HG02981 (cell line): Measurements from ENCODE around the gene FXR1.
A peak's percentile ranks its signal among the peaks of the same experiment; 100 is the strongest.
"Not testable (repeated sequence)": the region's sequence is repeated elsewhere in the genome, so short reads cannot be mapped to it uniquely, and the experiment has no call there.

ENCODE experiments used
- ATAC-seq: cut with Tn5 transposase; IDR thresholded peaks from one replicate; pipeline ENCODE4 v1.9.1; 2021; ENCODE audit warnings: mild to moderate bottlenecking, moderate library complexity; ENCODE audit not compliant: unreplicated experiment

Gene FXR1

GRCh38 chr3:180932819-180933218, 20.3 kb downstream of the FXR1 start:
- ATAC-seq, result no peak

GRCh38 chr3:180934638-180935037, 22.2 kb downstream of the FXR1 start:
- no peak for ATAC-seq

GRCh38 chr3:180940826-180941225, 28.4 kb downstream of the FXR1 start:
- no peak for ATAC-seq

GRCh38 chr3:180947761-180948390, 35.4 kb downstream of the FXR1 start:
- no peak for ATAC-seq

DNA sequence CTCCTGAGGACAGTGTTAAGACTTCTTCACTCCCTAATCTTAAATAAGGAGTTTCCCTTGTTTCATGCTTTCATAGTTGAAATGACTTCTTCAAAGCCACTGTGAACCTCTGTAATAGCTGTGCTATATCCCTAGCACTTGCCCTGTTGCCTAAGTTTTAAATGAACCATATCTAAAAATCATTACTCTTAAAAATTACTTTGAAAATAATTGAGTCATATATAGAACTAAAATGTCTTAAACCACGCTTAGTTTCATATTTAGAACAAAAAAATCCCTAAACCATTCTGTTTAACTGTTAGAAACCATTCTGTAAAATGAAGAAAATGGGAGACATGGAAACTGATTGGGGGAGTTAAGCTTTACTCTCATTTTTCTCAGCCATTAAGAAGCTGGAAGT, 47.2 kb downstream of the FXR1 start:
- peak; percentile 44 for ATAC-seq

DNA sequence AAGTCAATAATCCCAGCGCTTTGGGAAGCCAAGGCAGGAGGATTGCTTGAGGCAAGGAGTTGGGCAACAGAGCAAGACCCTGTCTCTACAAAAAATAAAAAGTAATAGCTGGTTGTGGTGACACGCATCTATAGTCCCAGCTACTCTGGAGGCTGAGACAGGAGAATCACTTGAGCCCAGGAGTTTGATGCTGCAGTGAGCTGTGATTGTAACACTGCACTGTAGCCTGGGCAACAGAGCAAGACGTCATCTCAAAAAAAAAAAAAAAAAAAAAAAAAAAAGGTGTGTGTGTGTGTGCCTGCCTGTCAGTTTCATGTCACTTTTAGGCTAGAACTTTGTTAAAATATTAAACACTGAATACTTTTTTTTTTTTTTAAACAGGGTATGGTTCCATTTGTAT, 48.6 kb downstream of the FXR1 start:
- ATAC-seq, result no peak

- ATAC-seq, result no peak
Measured at GRCh38 chr3:180961552-180961951, 49.1 kb downstream of the FXR1 start.

DNA sequence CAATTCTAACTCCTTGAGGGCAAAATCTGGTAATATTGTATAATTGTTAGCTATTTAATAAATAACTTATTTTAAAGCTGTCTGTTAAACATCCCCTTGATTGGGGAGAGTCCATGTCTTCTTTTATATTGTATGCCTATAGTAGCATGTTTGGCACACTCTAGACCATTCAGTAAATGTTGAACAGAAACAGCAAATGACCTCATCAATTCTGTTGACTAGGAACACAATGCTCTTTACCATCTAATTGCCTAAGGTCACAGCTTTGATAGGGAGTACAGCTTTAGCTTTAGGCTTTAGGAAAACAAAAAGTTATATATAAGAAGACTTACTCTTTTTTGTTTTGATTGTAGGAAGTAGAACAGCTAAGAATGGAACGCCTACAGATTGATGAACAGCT, 50.1 kb downstream of the FXR1 start:
- no peak for ATAC-seq

DNA sequence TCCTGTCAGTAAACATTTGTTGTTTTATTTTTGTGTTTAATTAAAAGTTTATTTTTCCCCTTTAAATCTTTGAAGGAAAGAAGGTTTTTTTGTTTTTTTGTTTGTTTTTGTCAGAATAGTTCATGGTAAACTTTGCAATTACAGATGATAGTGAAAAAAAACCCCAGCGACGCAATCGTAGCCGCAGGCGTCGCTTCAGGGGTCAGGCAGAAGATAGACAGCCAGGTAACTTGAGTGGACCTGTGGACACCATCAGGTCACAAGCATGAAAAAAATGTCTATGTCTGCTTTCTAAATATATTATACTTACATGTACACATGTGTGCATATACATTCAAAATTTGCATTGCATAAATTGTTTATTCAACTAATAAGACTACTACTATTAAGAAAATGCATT, 58.5 kb downstream of the FXR1 start:
- no peak for ATAC-seq

DNA sequence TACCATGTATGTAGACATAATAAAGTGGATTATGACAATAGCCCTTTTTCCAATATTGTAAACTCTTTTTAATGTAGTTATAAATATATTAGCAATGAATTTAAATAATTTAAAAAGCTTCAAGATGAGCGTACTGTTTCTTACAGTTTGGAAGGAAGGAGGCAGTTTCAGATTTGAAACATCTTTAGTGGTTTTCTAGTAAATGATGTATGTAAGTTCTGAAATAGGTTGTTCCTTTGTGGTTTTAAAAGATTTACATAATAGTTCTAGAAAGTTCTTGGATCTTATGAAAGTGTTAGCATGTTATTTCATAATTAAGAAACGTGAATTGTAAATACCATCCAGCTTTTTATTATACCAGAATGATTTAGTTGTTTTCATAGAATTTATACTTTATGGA, 61.1 kb downstream of the FXR1 start:
- ATAC-seq, result peak; percentile 61

- ATAC-seq, result no peak
Measured at GRCh38 chr3:180974286-180974685, 61.8 kb downstream of the FXR1 start.

DNA sequence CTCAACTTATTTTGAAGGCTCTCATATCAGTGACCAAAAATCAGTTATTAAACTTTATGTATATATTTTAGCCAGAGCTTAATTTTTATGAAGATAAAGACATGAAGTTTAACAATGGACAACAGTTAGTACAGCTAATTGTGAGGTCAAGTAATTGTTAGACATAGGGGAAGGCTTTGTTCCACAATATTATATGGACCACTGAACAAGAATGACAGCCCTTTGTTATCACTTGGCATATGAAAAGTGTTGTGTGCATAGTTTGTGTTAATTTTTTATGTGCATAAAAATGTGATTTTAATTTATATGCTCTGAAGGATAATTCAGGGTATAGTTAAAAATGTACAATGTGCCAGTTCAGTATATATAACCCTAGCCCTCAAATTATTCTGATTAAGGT, 65.0 kb downstream of the FXR1 start:
- ATAC-seq, result no peak

- ATAC-seq, result no peak
Measured at GRCh38 chr3:180979961-180980360, 67.5 kb downstream of the FXR1 start.

DNA sequence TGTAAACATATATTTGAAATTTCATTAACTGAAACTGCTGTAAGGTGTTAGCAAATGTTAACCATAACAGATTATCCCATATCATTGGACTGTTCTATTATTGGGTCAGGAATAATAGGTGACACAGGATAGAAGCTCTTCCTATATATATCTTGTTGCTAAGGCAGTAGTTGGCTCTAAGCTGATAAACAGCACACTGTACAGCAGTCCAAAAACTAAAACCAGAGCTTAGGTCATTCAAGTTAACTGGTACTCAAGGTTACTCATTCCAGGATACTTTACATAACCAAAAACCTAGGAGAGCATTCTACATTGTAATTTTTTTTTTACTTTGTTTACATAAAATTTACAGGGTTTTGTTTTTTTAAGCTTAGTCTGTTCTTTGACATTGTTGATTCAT, 68.1 kb downstream of the FXR1 start:
- ATAC-seq, result peak; percentile 55

DNA sequence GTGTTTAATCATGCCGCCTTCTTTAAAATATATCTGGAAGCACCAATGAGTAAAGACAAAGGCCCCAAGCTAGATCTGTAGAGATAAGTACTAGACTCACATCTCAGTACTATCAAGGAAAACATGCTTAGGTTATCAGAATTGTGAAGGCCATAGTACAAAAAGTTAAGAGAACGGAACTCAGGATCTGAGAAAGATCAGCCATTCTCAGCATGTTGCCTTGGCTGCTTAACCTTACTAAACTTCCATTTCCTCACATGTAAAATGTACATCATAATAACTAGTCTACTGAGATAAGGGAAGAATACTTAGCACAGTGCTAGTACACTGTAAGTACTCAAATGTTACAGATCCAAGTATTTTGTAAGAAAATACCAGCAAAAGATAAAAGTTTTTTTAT, 69.4 kb downstream of the FXR1 start:
- no peak for ATAC-seq

DNA sequence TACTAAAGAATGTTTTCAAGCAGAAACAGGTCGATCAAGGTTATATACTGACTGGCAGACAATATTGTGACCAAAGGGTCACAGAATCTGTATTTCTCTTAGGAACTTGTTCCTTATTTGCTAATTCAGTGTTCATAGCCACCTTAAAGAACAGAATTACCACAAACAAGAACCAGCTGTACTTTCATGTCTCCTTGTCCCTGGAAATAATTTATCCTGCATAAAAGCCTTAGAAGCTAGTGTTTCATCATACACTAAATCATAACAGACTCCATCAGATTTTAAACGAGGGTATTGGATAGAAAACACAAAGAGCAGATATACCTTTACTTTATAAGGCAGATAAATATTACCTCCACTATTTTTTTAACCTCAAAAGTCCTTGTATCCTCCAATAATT, 70.7 kb downstream of the FXR1 start:
- no peak for ATAC-seq

- ATAC-seq, result not testable (repeated sequence)
Measured at GRCh38 chr3:180986366-180986765, 73.9 kb downstream of the FXR1 start.

DNA sequence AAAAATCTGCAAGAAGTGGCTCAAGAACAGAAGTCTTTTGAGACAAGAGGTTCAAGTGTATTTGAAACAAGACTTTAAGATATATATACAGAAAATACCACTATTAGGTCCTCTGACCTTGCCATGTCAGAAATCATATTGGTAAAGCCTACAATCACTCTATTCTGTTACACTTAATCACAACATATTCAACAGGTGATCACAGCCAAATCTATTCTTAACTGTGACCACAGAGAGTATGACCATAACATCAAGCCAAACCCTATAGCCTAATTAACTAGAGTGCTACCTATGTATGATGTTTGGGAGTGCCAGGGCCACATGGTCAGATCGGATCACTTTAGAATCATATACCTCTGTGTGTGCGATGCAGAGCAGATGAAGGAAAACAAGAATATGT, 74.9 kb downstream of the FXR1 start:
- ATAC-seq, result no peak

DNA sequence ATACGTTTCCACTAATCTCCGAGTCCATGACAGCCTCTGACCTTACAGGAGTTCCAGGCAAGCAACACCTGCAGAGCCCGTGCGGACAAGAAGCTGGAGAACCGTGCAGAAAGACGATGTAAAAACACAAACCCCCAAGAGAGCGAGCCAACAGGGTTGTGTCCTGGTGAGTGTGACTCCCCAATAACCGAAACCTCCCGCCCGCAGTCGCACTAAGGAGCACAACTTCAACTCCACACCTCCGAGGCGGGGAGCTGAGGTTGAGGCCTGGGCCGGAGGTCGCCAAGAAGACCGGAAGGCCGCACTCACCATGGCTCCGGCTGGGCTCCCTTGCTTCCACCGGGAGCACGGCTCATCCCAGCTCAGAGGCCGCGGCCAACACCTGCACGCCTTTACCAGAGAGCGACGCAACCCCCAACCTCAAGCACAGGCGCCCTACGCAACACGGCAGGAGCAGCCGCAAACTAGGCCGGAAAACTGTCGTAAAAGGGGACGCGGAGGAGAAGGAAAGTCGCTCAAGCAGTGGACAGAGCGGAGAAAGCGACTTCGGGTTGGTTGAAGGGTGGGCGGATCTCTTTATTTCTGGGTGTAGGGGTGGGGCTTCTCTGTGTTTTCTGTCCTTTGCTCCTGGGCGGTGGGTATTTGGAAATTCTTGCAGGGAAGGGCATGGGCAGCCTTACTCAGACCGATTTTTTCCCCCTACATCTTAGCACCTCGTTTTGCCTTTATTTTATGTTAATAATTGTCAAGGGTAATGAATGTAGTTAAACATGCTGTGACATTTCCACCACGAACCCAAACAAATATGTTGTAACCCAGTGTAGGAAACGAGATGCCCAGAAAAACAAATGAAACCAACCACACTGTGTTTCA, 77.1 kb downstream of the FXR1 start, which contains the start of gene DNAJC19:
Gene DNAJC19, minus strand, starts transcription at position 446 of the 873 bp plus-strand sequence. Its CDS starts 134 bp downstream, at position 312.
- peak; percentile 95 for ATAC-seq

GRCh38 chr3:180990505-180990904, 78.0 kb downstream of the FXR1 start:
- no peak for ATAC-seq

- no peak for ATAC-seq
Measured at GRCh38 chr3:180996415-180996932, 84.0 kb downstream of the FXR1 start.

- ATAC-seq, result not testable (repeated sequence)
Measured at GRCh38 chr3:181002331-181002730, 89.9 kb downstream of the FXR1 start.
